COR-L47 (cell line): ENCODE data around the gene KCTD6.
A peak's percentile ranks its signal among the peaks of the same experiment; 100 is the strongest.

Experiments used
- DNase-seq: peaks from one replicate; lab custom pipeline; 2025; lab: John Stamatoyannopoulos, UW

Gene KCTD6

GRCh38 chr3:58491506-58492402, at the start of gene KCTD6:
TSS of gene KCTD6 (plus strand) at chr3:58492096. CDS start at chr3:58498756, 6,660 bp downstream.
- DNase-seq: peak; percentile 69

GRCh38 chr3:58452176-58452575, 39.7 kb upstream of the KCTD6 start:
- DNase-seq: no peak

- no peak for DNase-seq
Observed at GRCh38 chr3:58459160-58459559, 32.7 kb upstream of the KCTD6 start.

- no peak for DNase-seq
Observed at GRCh38 chr3:58462829-58463180, 29.1 kb upstream of the KCTD6 start.

GRCh38 chr3:58463181-58463941, 28.5 kb upstream of the KCTD6 start:
- DNase-seq: peak; percentile 56

GRCh38 chr3:58463942-58464271, 28.0 kb upstream of the KCTD6 start:
- no peak for DNase-seq

- no peak for DNase-seq
Observed at GRCh38 chr3:58464866-58465265, 27.0 kb upstream of the KCTD6 start.

- no peak for DNase-seq
Observed at GRCh38 chr3:58466899-58467563, 24.9 kb upstream of the KCTD6 start.

- DNase-seq: no peak
Observed at GRCh38 chr3:58469096-58469495, 22.8 kb upstream of the KCTD6 start.

- no peak for DNase-seq
Observed at GRCh38 chr3:58470363-58471024, 21.4 kb upstream of the KCTD6 start.

GRCh38 chr3:58471025-58471887, 20.6 kb upstream of the KCTD6 start:
- DNase-seq: peak; percentile 79

- DNase-seq: no peak
Observed at GRCh38 chr3:58473275-58473674, 18.6 kb upstream of the KCTD6 start.

- no peak for DNase-seq
Observed at GRCh38 chr3:58474348-58474911, 17.5 kb upstream of the KCTD6 start.

- no peak for DNase-seq
Observed at GRCh38 chr3:58474967-58475578, 16.8 kb upstream of the KCTD6 start.

GRCh38 chr3:58478781-58479180, 13.1 kb upstream of the KCTD6 start:
- no peak for DNase-seq

- no peak for DNase-seq
Observed at GRCh38 chr3:58480309-58480708, 11.6 kb upstream of the KCTD6 start.

- DNase-seq: no peak
Observed at GRCh38 chr3:58482917-58483636, 8.8 kb upstream of the KCTD6 start.

- no peak for DNase-seq
Observed at GRCh38 chr3:58484045-58484721, 7.7 kb upstream of the KCTD6 start.

GRCh38 chr3:58484722-58485069, 7.2 kb upstream of the KCTD6 start:
- DNase-seq: no peak
